ENCODE data around the gene AKAP8.
A peak's percentile ranks its signal among the peaks of the same experiment; 100 is the strongest.
"Not testable (repeated sequence)": the region's sequence is repeated elsewhere in the genome, so short reads cannot be mapped to it uniquely, and the experiment has no call there.

Gene AKAP8

DNA sequence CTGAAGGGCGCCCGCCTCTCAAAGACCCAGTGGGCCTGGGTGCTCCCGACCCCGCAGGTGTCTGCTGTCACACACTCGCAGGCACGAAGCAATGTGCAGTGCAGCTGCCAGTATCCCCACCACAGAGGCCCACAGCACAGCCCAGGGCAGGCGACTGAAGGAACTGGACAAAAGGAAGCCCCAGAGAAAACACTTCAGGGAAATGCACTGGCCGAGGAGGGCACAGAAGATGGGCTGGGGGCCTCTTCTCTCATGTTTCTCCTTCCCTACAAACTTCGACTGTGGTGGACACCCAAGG lies 10.0 kb downstream of the AKAP8 start:
- Histone ChIP-seq H3K4me3 (ENCODE audit: low read length) (no peak overlapping the region), H3K4me2 (ENCODE audit: low read length) (no peak overlapping the region), H3K4me1 (ENCODE audit: control insufficient read depth, insufficient read depth, low read length) (peaks cover 6% of the 10 kb centered on the region), H3K9me3 (replicated peaks; ENCODE audit: low read length) (no peaks in the 10 kb centered on the region), H3K9ac (ENCODE audit: low read depth, low read length) (no peak overlapping the region), H3K27me3 (ENCODE audit: control insufficient read depth, insufficient read depth, low read length) (no peaks in the 10 kb centered on the region), H3K36me3 (ENCODE audit: insufficient read depth, low read length) (peaks cover 80% of the 10 kb centered on the region)

DNA sequence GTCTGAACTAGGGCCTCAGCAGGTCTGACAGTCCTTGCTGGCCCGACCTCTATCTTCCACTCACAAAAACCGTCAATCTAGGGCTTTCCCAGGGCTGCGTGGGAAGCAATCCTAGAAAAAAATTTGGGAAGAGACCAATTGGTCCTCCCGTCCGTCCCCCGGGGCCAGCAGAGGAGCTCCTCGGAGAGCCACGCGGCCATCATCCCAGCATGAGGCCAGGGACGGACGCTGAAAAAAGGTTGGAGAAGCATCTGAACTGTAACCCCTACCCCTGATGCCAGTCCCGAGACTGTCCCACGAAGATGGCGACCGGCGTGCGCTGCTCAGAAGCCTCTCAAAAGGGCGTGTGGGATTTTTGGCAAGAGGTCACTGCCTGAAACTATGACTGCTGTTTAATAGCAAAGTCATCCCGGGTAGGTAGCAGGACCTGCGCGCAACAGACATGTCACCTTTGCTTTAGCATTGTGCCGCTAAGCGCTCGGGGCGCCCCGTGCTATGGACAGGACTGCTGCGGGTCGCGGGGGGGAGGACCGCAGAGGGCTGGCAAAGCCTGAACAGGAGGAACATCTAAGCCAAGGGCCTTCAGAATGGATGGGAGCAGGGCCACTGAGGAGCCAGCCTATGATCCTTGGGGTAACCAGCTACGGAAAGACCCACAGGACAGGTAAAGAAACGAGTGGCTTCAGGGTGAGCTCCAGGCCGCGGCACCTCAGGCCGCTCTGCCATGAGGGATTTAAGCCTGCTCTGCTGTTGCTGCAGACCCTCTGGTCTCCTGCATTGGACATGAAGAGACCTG lies 10.6 kb downstream of the AKAP8 start:
- peaks cover 80% of the 10 kb centered on the region for H3K36me3 ChIP-seq (ENCODE audit: insufficient read depth, low read length)

DNA sequence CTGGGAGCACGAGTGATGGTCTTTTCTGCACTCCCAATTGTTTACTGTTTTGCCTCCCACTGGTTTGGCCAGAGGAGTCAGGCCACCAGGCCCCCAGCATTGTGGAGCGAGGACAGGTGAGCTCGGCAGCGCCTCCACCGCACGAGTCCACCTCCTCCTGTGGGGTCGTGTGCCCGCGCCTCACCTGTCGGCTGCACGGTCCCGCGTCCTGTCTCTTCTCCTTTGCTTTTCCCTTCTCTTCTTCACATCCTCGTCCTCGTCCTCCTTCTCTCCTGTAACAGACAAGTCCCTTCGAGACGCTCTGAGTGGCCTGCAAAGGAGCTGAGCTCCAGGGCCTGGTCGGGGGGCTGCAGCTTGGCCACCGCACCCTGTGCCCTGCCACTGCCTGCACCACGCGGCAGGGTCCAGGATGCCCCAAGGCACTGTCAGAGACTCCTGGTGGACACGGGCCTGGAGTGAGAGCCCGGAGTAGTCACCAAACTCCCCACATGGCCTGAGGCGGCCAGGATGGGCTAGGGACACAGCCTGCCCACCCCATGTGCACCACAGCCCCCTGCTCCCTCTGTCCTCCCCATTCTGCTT lies 11.4 kb downstream of the AKAP8 start:
- no peaks in the 10 kb centered on the region for H3K27me3 ChIP-seq (ENCODE audit: control insufficient read depth, insufficient read depth, low read length)
- H3K9me3 ChIP-seq (replicated peaks; ENCODE audit: low read length) = no peaks in the 10 kb centered on the region
- H3K4me2 ChIP-seq (ENCODE audit: low read length) = no peak overlapping the region
- no peaks in the 10 kb centered on the region for H3K4me1 ChIP-seq (ENCODE audit: control insufficient read depth, insufficient read depth, low read length)
- no peak overlapping the region for H3K4me3 ChIP-seq (ENCODE audit: low read length)
- peaks cover 77% of the 10 kb centered on the region for H3K36me3 ChIP-seq (ENCODE audit: insufficient read depth, low read length)
- H3K9ac ChIP-seq (ENCODE audit: low read depth, low read length) = no peak overlapping the region

More for the DNA sequence above, 10.6 kb downstream of the AKAP8 start:
- no peak overlapping the region for H3K4me3 ChIP-seq (ENCODE audit: low read length)
- H3K4me1 ChIP-seq (ENCODE audit: control insufficient read depth, insufficient read depth, low read length) = peaks cover under 1% of the 10 kb centered on the region
- H3K9me3 ChIP-seq (replicated peaks; ENCODE audit: low read length) = no peaks in the 10 kb centered on the region
- no peak overlapping the region for H3K9ac ChIP-seq (ENCODE audit: low read depth, low read length)
- H3K27me3 ChIP-seq (ENCODE audit: control insufficient read depth, insufficient read depth, low read length) = no peaks in the 10 kb centered on the region
- no peak overlapping the region for H3K4me2 ChIP-seq (ENCODE audit: low read length)

DNA sequence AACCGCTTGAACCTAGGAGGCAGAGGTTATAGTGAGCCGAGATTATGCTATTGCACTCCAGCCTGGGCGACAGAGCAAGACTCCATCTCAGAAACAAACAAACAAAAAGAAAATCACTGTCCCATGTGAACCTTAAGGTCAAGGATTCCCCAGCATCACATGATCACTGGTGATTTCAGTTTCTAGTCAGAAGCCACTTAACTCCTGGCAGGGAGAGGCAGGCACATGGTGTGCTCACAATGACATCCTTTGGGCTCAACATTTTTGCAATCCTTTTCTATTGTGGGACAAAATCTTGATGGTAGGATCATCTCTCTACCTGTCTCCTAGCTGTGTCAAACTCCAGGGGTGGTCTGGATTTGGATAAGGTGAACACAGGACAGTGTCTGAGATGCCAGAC lies 12.1 kb downstream of the AKAP8 start:
- Histone ChIP-seq H3K9me3 (replicated peaks; ENCODE audit: low read length) (no peaks in the 10 kb centered on the region), H3K27me3 (ENCODE audit: control insufficient read depth, insufficient read depth, low read length) (no peaks in the 10 kb centered on the region), H3K4me1 (ENCODE audit: control insufficient read depth, insufficient read depth, low read length) (no peaks in the 10 kb centered on the region), H3K9ac (ENCODE audit: low read depth, low read length) (no peak overlapping the region), H3K4me2 (ENCODE audit: low read length) (no peak overlapping the region), H3K36me3 (ENCODE audit: insufficient read depth, low read length) (peaks cover 70% of the 10 kb centered on the region), H3K4me3 (ENCODE audit: low read length) (no peak overlapping the region)

DNA sequence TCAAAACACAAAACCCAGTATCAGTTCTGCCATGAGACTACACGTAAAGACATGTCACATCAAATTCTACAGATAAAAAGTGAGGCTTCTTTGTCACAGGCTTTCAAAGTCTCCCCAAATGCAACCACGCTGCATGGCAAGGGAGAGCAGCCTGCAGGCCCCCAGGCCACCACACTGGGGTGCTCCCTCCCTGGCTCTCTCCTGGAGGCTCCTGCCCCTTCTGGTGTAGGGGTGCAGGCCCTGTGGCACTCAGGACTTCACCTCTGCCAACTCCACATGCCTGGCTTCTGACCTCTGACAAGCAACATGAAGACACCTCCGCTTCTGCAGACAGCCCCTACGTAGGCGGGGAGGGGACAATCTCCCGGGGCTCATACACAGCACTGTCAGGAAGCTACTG lies 14.3 kb downstream of the AKAP8 start:
- H3K36me3 ChIP-seq (ENCODE audit: insufficient read depth, low read length) = peaks cover 65% of the 10 kb centered on the region

DNA sequence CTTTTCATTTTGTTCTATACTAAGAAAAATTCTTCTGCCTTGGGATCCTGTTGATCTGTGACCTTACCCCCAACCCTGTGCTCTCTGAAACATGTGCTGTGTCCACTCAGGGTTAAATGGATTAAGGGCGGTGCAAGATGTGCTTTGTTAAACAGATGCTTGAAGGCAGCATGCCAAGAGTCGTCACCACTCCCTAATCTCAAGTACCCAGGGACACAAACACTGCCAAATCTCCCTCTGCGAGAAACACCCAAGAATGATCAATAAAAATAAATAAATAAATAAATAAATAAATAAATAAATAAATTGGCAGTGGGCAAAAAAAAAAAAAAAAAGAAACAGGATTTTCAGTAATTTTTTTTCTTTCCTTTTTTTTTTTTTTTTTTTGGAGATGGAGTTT lies 15.8 kb downstream of the AKAP8 start:
- not testable (repeated sequence) for H3K27me3 ChIP-seq (ENCODE audit: control insufficient read depth, insufficient read depth, low read length); H3K9ac ChIP-seq (ENCODE audit: low read depth, low read length); H3K4me2 ChIP-seq (ENCODE audit: low read length); H3K4me1 ChIP-seq (ENCODE audit: control insufficient read depth, insufficient read depth, low read length); H3K9me3 ChIP-seq (replicated peaks; ENCODE audit: low read length); H3K4me3 ChIP-seq (ENCODE audit: low read length)
- peaks cover 60% of the 10 kb centered on the region for H3K36me3 ChIP-seq (ENCODE audit: insufficient read depth, low read length)

More for the DNA sequence above, 14.3 kb downstream of the AKAP8 start:
- H3K4me3 ChIP-seq (ENCODE audit: low read length) = no peak overlapping the region
- H3K9me3 ChIP-seq (replicated peaks; ENCODE audit: low read length) = no peaks in the 10 kb centered on the region
- H3K4me2 ChIP-seq (ENCODE audit: low read length) = no peak overlapping the region
- H3K27me3 ChIP-seq (ENCODE audit: control insufficient read depth, insufficient read depth, low read length) = no peaks in the 10 kb centered on the region
- no peaks in the 10 kb centered on the region for H3K4me1 ChIP-seq (ENCODE audit: control insufficient read depth, insufficient read depth, low read length)
- no peak overlapping the region for H3K9ac ChIP-seq (ENCODE audit: low read depth, low read length)

DNA sequence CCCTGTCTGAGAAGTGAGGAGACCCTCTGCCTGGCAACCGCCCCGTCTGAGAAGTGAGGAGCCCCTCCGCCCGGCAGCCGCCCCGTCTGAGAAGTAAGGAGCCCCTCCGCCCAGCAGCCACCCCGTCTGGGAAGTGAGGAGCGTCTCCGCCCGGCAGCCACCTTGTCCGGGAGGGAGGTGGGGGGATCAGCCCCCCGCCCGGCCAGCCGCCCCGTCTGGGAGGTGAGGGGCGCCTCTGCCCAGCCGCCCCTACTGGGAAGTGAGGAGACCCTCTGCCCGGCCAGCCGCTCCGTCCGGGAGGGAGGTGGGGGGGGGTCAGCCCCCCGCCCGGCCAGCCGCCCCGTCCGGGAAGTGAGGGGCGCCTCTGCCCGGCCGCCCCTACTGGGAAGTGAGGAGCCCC lies 16.5 kb downstream of the AKAP8 start:
- H3K4me3 ChIP-seq (ENCODE audit: low read length); H3K9me3 ChIP-seq (replicated peaks; ENCODE audit: low read length); H3K9ac ChIP-seq (ENCODE audit: low read depth, low read length); H3K27me3 ChIP-seq (ENCODE audit: control insufficient read depth, insufficient read depth, low read length); H3K4me2 ChIP-seq (ENCODE audit: low read length): not testable (repeated sequence)
- peaks cover 60% of the 10 kb centered on the region for H3K36me3 ChIP-seq (ENCODE audit: insufficient read depth, low read length)
- H3K4me1 ChIP-seq (ENCODE audit: control insufficient read depth, insufficient read depth, low read length) = peaks cover 12% of the 10 kb centered on the region

DNA sequence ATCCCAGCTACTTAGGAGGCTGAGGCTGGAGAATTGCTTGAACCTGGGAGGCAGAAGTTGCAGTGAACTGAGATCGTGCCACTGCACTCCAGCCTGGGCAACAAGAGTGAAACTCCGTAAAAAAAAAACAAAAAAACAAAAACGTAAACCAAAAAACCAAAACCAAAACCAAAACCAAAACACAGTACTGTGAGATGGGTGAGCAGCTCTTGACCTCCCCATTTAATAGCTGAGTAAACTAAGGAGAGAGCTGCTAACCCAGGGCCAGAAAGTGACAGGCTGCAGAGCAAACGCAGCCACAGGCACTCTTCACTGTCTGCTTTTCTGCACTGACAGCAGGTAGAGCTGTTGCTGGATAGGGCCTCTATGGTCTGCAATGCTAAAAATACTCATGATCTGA lies 19.6 kb downstream of the AKAP8 start:
- not testable (repeated sequence) for H3K9me3 ChIP-seq (replicated peaks; ENCODE audit: low read length); H3K9ac ChIP-seq (ENCODE audit: low read depth, low read length); H3K4me2 ChIP-seq (ENCODE audit: low read length); H3K27me3 ChIP-seq (ENCODE audit: control insufficient read depth, insufficient read depth, low read length); H3K4me3 ChIP-seq (ENCODE audit: low read length)
- H3K36me3 ChIP-seq (ENCODE audit: insufficient read depth, low read length) = peaks cover 58% of the 10 kb centered on the region
- peaks cover 12% of the 10 kb centered on the region for H3K4me1 ChIP-seq (ENCODE audit: control insufficient read depth, insufficient read depth, low read length)

DNA sequence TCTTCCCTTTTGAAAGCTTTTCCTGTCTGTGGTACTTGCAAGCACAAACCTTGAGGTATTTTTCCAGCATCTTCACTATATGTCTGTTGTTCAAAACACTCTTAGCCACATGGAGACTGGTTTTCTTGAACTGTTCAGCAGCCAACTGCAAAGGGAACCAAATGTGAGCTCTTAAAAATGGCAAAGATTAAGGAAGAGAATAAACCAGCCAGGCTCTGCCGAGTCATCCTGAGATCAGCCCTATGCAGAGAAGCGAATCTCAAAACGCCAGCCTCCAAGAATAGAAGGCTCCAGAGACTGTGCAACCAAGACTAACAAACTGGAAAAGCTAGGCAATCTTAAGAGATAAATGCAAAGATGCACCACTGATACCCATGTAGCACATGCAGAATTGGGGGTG lies 20.7 kb downstream of the AKAP8 start:
- Histone ChIP-seq H3K4me1 (ENCODE audit: control insufficient read depth, insufficient read depth, low read length) (peaks cover 12% of the 10 kb centered on the region), H3K27me3 (ENCODE audit: control insufficient read depth, insufficient read depth, low read length) (no peaks in the 10 kb centered on the region), H3K36me3 (ENCODE audit: insufficient read depth, low read length) (peaks cover 64% of the 10 kb centered on the region), H3K4me2 (ENCODE audit: low read length) (no peak overlapping the region), H3K9me3 (replicated peaks; ENCODE audit: low read length) (no peaks in the 10 kb centered on the region), H3K9ac (ENCODE audit: low read depth, low read length) (peak overlapping the region; percentile 7), H3K4me3 (ENCODE audit: low read length) (no peak overlapping the region)

DNA sequence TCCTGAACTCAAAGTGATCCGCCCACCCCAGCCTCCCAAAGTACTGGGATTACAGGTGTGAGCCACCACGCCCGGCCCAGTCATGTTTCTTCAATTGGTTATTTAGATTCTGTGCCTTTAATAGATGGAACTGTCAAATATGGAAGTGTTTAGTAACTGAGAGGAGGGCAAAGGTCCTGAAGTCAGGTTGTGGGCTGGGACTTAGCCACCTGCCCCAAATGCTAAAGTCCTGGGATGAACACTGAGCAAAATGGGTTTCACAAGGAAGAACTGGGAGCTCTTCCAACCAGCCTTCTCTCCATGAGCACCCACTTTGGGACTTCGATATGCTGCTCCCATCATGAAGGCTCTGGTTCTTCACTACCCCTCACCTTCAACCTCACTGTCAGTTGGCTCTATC lies 21.7 kb downstream of the AKAP8 start:
- H3K4me3 ChIP-seq (ENCODE audit: low read length) = no peak overlapping the region
- H3K27me3 ChIP-seq (ENCODE audit: control insufficient read depth, insufficient read depth, low read length) = no peaks in the 10 kb centered on the region
- H3K36me3 ChIP-seq (ENCODE audit: insufficient read depth, low read length) = peaks cover 71% of the 10 kb centered on the region
- H3K4me1 ChIP-seq (ENCODE audit: control insufficient read depth, insufficient read depth, low read length) = peaks cover 12% of the 10 kb centered on the region
- no peaks in the 10 kb centered on the region for H3K9me3 ChIP-seq (replicated peaks; ENCODE audit: low read length)
- H3K9ac ChIP-seq (ENCODE audit: low read depth, low read length) = no peak overlapping the region
- no peak overlapping the region for H3K4me2 ChIP-seq (ENCODE audit: low read length)

DNA sequence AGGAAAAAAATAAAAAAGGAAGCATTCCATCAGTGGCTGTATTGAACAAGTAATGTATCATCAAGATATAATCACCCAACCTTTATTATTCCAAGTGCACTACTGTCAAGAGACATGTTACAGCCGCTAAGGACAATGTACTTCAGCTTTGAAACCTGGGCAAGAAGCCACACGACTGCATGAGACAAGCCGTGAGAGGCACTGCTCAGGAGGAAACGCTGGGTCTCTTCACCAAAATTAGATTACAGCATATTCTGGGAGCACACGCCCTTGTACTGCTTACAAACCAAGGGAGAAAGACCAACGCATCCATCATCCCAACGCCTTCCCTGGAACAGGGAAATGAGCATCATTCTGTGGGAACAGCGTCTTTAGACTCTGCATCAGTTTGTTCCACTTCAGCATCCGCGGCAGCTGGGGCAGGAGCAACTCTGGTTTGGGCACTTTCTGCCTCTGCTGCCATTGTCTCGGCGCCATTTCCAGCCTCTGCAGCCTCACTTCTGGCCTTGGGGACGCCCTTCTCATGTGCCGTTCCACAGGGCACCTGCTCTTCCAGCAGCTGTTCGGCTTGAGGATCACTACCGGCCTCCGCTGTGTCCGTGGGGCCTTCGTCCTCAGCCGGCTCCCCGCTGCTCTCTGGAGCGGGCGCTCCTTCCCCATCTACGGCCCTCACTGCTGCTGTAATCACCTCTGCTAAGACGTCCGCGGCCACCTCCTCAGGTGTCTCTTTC lies 24.9 kb downstream of the AKAP8 start:
- Histone ChIP-seq H3K4me1 (ENCODE audit: control insufficient read depth, insufficient read depth, low read length) (peaks cover 12% of the 10 kb centered on the region), H3K4me2 (ENCODE audit: low read length) (no peak overlapping the region), H3K9me3 (replicated peaks; ENCODE audit: low read length) (no peaks in the 10 kb centered on the region), H3K36me3 (ENCODE audit: insufficient read depth, low read length) (peaks cover 50% of the 10 kb centered on the region), H3K27me3 (ENCODE audit: control insufficient read depth, insufficient read depth, low read length) (no peaks in the 10 kb centered on the region), H3K4me3 (ENCODE audit: low read length) (no peak overlapping the region), H3K9ac (ENCODE audit: low read depth, low read length) (no peak overlapping the region)
